SK-N-SH (cell line): ENCODE data around the gene TRDMT1. TPM values are rescaled to one million over a fixed set of nuclear protein-coding genes. Genes with fewer than 3 reads are reported as not detected.

Experiments
- CTCF ChIA-PET: fragments of 300-600, 350-600 bp; formaldehyde crosslinking; extraction: SDS; loops from one replicate; lab custom pipeline; 2021; lab: Yijun Ruan, JAX
- POLR2A ChIA-PET: fragments of 350-600 bp; sonication (Branson Sonifier 250); formaldehyde crosslinking; extraction: SDS; loops from one replicate; lab custom pipeline; 2020; ENCODE audit warnings: antibody characterized with exemption, inconsistent platforms; lab: Yijun Ruan, JAX
- DNase-seq: peaks from one replicate; pipeline ENCODE4 v3.0.0; 2012
- H2AFZ ChIP-seq: fragments of 200-600 bp; sonication (generic); 2 replicates; pipeline ENCODE4 v1.8.1; 2016; ENCODE audit warnings: antibody characterized with exemption, mild to moderate bottlenecking, low read depth
- H3F3A ChIP-seq: fragments of 200-600 bp; sonication (generic); replicated peaks from 2 replicates; pipeline ENCODE3; 2016; ENCODE audit warnings: antibody characterized with exemption, mild to moderate bottlenecking; ENCODE audit not compliant: insufficient read depth
- H3K27ac ChIP-seq, 2 experiments: fragments of 200-500 bp in 1 of 2; fragments of 200-600 bp in 1 of 2; sonication (Bioruptor generic) in 1 of 2; sonication (generic), shearing (Covaris generic) in 1 of 2; 2 replicates each; pipeline versions ENCODE4 v1.5.1 to v1.6.1; 2014 to 2016; ENCODE audit warnings: low read depth in 2 of 2, inconsistent platforms in 1 of 2, low read length in 1 of 2, mild to moderate bottlenecking in 1 of 2, mixed read lengths in 1 of 2
- H3K27me3 ChIP-seq: fragments of 200-600 bp; sonication (generic), shearing (Covaris generic); 2 replicates; pipeline ENCODE4 v1.6.1; 2016; ENCODE audit warnings: mixed run types; ENCODE audit not compliant: insufficient read depth
- H3K36me3 ChIP-seq, 2 experiments: fragments of 200-500 bp in 1 of 2; fragments of 200-600 bp in 1 of 2; sonication (Bioruptor generic) in 1 of 2; sonication (generic) in 1 of 2; replicated peaks in 1 of 2; 2 replicates each; pipeline versions ENCODE3 to v1.5.1; 2014 to 2016; ENCODE audit warnings: low read length in 1 of 2, mild to moderate bottlenecking in 1 of 2; ENCODE audit not compliant: insufficient read depth in 2 of 2, control insufficient read depth in 1 of 2
- H3K4me1 ChIP-seq, 2 experiments: fragments of 200-500 bp in 1 of 2; fragments of 200-600 bp in 1 of 2; sonication (Bioruptor generic) in 1 of 2; sonication (generic), shearing (Covaris generic) in 1 of 2; 2 replicates each; pipeline versions ENCODE4 v1.5.1 to v1.6.1; 2014 to 2016; ENCODE audit warnings: low read depth in 1 of 2, low read length in 1 of 2, mixed run types in 1 of 2; ENCODE audit not compliant: insufficient read depth in 2 of 2, control insufficient read depth in 1 of 2
- H3K4me2 ChIP-seq: fragments of 200-600 bp; sonication (generic), shearing (Covaris generic); 2 replicates; pipeline ENCODE4 v1.6.1; 2017; ENCODE audit warnings: mixed run types
- H3K4me3 ChIP-seq, 2 experiments: fragments of 200-500 bp in 1 of 2; fragments of 200-600 bp in 1 of 2; sonication (Bioruptor generic) in 1 of 2; sonication (generic), shearing (Covaris generic) in 1 of 2; 2 replicates each; pipeline versions ENCODE4 v1.5.1 to v1.8.1; 2014 to 2016; ENCODE audit warnings: low read depth in 2 of 2, inconsistent platforms in 1 of 2, low read length in 1 of 2, mild to moderate bottlenecking in 1 of 2, mixed read lengths in 1 of 2, moderate library complexity in 1 of 2
- H3K79me2 ChIP-seq: fragments of 200-600 bp; sonication (generic); 2 replicates; pipeline ENCODE4 v1.8.1; 2017; ENCODE audit warnings: mild to moderate bottlenecking; ENCODE audit not compliant: insufficient read depth
- H3K9ac ChIP-seq: fragments of 200-600 bp; sonication (generic); 2 replicates; pipeline ENCODE4 v1.6.1; 2017; ENCODE audit warnings: mixed run types
- H3K9me2 ChIP-seq: fragments of 200-600 bp; sonication (generic); 2 replicates; pipeline ENCODE4 v1.6.1; 2017; ENCODE audit warnings: mixed run types
- H3K9me3 ChIP-seq: fragments of 200-600 bp; sonication (generic); 2 replicates; pipeline ENCODE4 v1.6.1; 2017; ENCODE audit warnings: mixed run types, mild to moderate bottlenecking, moderate library complexity
- H4K20me1 ChIP-seq: fragments of 200-600 bp; sonication (generic); 2 replicates; pipeline ENCODE4 v1.6.1; 2017; ENCODE audit warnings: mild to moderate bottlenecking, mixed run types; ENCODE audit not compliant: insufficient read depth
- ELF1 ChIP-seq: IDR thresholded peaks from 2 replicates; pipeline ENCODE4 v1.4.0; 2012
- FOSL2 ChIP-seq: IDR thresholded peaks from 2 replicates; pipeline ENCODE4 v1.4.0; 2012; ENCODE audit warnings: low read depth, mild to moderate bottlenecking, moderate library complexity, borderline replicate concordance
- FOXM1 ChIP-seq: IDR thresholded peaks from 2 replicates; pipeline ENCODE4 v1.4.0; 2012; ENCODE audit warnings: low read depth, mild to moderate bottlenecking
- MEF2A ChIP-seq: IDR thresholded peaks from 2 replicates; pipeline ENCODE4 v1.4.0; 2012; ENCODE audit warnings: low read depth, borderline replicate concordance
- RAD21 ChIP-seq: IDR thresholded peaks from 2 replicates; pipeline ENCODE4 v1.6.1; 2012; ENCODE audit warnings: mild to moderate bottlenecking, low read length
- RFX5 ChIP-seq: IDR thresholded peaks from 2 replicates; pipeline ENCODE4 v1.6.1; 2012; ENCODE audit warnings: mild to moderate bottlenecking, improper control_type of control experiment, low read length
- WGBS: methylation state at CpG from one replicate; pipeline ENCODE4 v1.1.6; 2017; ENCODE audit warnings: low lambda C conversion rate; 5-methylcytosine and 5-hydroxymethylcytosine counted together
- polyA plus RNA-seq, 3 experiments: library from polyadenylated mRNA; depleted of rRNA; stranded (reverse); fragments of >200 nt; gene quantifications; 2 replicates each; pipeline ENCODE4 v1.2.3, GENCODE V29; 2012
- TF ChIP-seq, protein P1 (sequence below): IDR thresholded peaks from 2 replicates; pipeline ENCODE4 v1.4.0; 2012; ENCODE audit warnings: low read depth, borderline replicate concordance
- TF ChIP-seq, protein P2 (sequence below): fragments of 150-350 bp; IDR thresholded peaks from 2 replicates; pipeline ENCODE4 v1.6.1; 2016; ENCODE audit warnings: mild to moderate bottlenecking, low read depth, low read length
- TF ChIP-seq, protein P3 (sequence below): fragments of 200-600 bp; sonication (generic); IDR thresholded peaks from 2 replicates; pipeline ENCODE4 v1.6.1; 2017; ENCODE audit warnings: antibody characterized with exemption, mild to moderate bottlenecking, moderate library complexity

The TRDMT1 gene
- polyA plus RNA-seq, 1 of the 3 experiments (the other 2 are of a cell fraction), result 3.1 TPM

DNA sequence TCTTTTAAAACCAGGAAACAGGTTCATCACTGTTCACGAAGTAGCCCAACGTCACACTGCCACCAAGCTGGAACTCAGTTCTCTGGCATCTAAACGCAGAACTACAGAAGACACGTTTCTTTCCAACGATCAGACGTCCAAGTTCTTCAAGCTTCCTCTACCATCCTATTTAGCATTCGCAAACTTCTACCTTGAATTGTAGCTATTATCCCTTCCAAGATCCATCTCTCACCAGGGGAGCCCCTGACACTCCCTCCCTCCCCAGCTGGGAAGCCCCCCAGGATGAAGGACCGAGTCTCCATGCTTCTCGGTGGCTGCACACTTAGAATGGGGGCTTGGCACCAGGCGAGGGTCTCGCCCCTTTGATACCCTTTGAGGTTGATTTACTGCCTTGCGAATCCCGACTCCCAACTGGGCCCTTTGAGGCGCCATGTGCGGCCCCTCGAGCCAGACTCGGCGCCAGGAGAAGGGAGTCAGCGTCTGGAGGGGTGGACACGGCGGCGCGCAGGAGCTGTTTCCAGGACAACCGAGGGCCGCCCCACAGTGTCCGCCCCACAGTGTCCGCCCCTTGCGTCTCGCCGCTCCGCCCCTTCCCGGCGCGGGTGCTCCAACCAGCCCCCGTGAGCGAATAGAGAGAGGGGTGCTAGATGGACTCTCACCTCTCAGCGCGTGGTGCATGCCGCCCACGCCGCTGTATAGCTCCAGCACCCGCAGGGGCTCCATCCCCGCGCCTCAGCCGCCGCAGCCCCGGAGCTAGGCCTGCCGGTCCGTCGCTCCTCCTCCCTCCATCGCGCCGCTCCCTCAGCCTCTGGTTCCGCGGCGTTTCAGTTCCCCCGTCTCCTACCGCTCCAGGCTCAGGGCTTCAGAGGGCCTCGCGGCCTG is at the start of gene TRDMT1 (continued):
- TF ChIP-seq ELF1, result no peak
- TF ChIP-seq, protein P1, sequence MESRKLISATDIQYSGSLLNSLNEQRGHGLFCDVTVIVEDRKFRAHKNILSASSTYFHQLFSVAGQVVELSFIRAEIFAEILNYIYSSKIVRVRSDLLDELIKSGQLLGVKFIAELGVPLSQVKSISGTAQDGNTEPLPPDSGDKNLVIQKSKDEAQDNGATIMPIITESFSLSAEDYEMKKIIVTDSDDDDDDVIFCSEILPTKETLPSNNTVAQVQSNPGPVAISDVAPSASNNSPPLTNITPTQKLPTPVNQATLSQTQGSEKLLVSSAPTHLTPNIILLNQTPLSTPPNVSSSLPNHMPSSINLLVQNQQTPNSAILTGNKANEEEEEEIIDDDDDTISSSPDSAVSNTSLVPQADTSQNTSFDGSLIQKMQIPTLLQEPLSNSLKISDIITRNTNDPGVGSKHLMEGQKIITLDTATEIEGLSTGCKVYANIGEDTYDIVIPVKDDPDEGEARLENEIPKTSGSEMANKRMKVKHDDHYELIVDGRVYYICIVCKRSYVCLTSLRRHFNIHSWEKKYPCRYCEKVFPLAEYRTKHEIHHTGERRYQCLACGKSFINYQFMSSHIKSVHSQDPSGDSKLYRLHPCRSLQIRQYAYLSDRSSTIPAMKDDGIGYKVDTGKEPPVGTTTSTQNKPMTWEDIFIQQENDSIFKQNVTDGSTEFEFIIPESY, result no peak
- TF ChIP-seq, protein P2, sequence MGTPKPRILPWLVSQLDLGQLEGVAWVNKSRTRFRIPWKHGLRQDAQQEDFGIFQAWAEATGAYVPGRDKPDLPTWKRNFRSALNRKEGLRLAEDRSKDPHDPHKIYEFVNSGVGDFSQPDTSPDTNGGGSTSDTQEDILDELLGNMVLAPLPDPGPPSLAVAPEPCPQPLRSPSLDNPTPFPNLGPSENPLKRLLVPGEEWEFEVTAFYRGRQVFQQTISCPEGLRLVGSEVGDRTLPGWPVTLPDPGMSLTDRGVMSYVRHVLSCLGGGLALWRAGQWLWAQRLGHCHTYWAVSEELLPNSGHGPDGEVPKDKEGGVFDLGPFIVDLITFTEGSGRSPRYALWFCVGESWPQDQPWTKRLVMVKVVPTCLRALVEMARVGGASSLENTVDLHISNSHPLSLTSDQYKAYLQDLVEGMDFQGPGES, result no peak
- no peak for TF ChIP-seq FOSL2
- no peak for TF ChIP-seq MEF2A
- TF ChIP-seq, protein P3, sequence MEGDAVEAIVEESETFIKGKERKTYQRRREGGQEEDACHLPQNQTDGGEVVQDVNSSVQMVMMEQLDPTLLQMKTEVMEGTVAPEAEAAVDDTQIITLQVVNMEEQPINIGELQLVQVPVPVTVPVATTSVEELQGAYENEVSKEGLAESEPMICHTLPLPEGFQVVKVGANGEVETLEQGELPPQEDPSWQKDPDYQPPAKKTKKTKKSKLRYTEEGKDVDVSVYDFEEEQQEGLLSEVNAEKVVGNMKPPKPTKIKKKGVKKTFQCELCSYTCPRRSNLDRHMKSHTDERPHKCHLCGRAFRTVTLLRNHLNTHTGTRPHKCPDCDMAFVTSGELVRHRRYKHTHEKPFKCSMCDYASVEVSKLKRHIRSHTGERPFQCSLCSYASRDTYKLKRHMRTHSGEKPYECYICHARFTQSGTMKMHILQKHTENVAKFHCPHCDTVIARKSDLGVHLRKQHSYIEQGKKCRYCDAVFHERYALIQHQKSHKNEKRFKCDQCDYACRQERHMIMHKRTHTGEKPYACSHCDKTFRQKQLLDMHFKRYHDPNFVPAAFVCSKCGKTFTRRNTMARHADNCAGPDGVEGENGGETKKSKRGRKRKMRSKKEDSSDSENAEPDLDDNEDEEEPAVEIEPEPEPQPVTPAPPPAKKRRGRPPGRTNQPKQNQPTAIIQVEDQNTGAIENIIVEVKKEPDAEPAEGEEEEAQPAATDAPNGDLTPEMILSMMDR, result no peak
- no peak for TF ChIP-seq FOXM1

DNA sequence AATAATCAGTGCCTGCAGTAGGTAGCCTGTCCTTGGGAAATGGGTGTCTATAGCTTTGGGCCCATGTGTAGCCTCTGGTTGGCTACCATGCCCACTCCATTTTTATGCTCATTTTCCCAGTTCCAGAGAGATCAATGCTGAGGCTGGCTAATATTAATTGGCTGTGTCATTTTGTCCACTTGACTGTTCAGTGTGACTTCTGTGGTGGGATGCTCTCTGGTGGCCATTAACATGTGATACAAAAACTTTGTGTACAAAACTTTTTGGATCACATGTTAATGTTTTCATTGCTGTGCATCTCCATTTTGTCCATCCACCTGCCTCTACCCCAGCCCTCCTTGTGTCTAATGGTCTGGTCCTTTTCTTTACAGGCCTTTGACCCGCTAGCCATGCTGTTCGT is 49.3 kb upstream of the TRDMT1 start:
- POLR2A ChIA-PET, result no interaction called here
- TF ChIP-seq RFX5 (no peak), RAD21 (0 out of 2 replicates have a peak, but pooled peaks have one; percentile 17), ELF1 (no peak)
- CTCF ChIA-PET, result interaction anchor here (0.6 to 1.3 kb wide), 4 partner anchors 394 to 408 kb away, joined by 3 to 5 read pairs (median 4); no protein-coding TSS in a partner anchor
- no peak for DNase-seq
- Histone ChIP-seq H3F3A (peaks cover 3% of the 10 kb centered on the region), H3K9me2 (no peaks in the 10 kb centered on the region), H4K20me1 (no peaks in the 10 kb centered on the region), H3K4me3 (no peak overlapping the region), H2AFZ (no peak overlapping the region), H3K79me2 (no peaks in the 10 kb centered on the region), H3K4me1 (no peaks in the 10 kb centered on the region), H3K9ac (no peak overlapping the region), H3K27me3 (no peaks in the 10 kb centered on the region), H3K9me3 (no peaks in the 10 kb centered on the region), H3K4me2 (no peak overlapping the region), H3K27ac (no peak overlapping the region), H3K36me3 (no peaks in the 10 kb centered on the region)
- WGBS, result 98% methylated on average over 2 of the region's 2 CpGs
